ENCODE results near the gene ACADS.

ACADS gene

GRCh38 chr12:120705618-120706017 is 20.0 kb upstream of the ACADS start:
- no peak overlapping the region for H2AK5ac ChIP-seq (ENCODE audit: low read length)
- no CpG with 5 or more reads among the region's 1 CpG for WGBS (ENCODE audit: extremely low coverage, insufficient coverage, low lambda C conversion rate)
- H3K79me2 ChIP-seq (ENCODE audit: control insufficient read depth, insufficient read depth, low read length), result no peaks in the 10 kb centered on the region
- H3K4me1 ChIP-seq (ENCODE audit: control insufficient read depth, low read depth, low read length), result no peaks in the 10 kb centered on the region
- H3K23ac ChIP-seq (ENCODE audit: low read length), result no peak overlapping the region
- H3K4ac ChIP-seq (ENCODE audit: low read depth, low read length), result no peak overlapping the region
- no peak overlapping the region for H4K5ac ChIP-seq (ENCODE audit: low read length)
- H3K4me3 ChIP-seq (ENCODE audit: low read length), result no peak overlapping the region
- H4K8ac ChIP-seq (ENCODE audit: low read depth, low read length), result no peak overlapping the region
- H3K9ac ChIP-seq (ENCODE audit: low read length), result no peak overlapping the region
- no peak overlapping the region for H2BK5ac ChIP-seq (ENCODE audit: low read length)
- peaks cover 10% of the 10 kb centered on the region for H3K36me3 ChIP-seq (ENCODE audit: control insufficient read depth, insufficient read depth, low read length)
- DNase-seq, result no peak
- H2BK120ac ChIP-seq (ENCODE audit: low read depth, low read length), result no peak overlapping the region
- H3K27me3 ChIP-seq (ENCODE audit: insufficient read depth, low read length, poor library complexity), result no peaks in the 10 kb centered on the region
- no peak overlapping the region for H2BK15ac ChIP-seq (replicated peaks; ENCODE audit: low read depth)
- no peak overlapping the region for H3K56ac ChIP-seq (ENCODE audit: low read length)
- H3K79me1 ChIP-seq (ENCODE audit: low read length), result no peaks in the 10 kb centered on the region
- no peak overlapping the region for H3K4me2 ChIP-seq (ENCODE audit: low read length)
- H3K18ac ChIP-seq (ENCODE audit: low read length), result no peak overlapping the region
- no peak overlapping the region for H3K27ac ChIP-seq (ENCODE audit: low read depth, low read length)

DNA sequence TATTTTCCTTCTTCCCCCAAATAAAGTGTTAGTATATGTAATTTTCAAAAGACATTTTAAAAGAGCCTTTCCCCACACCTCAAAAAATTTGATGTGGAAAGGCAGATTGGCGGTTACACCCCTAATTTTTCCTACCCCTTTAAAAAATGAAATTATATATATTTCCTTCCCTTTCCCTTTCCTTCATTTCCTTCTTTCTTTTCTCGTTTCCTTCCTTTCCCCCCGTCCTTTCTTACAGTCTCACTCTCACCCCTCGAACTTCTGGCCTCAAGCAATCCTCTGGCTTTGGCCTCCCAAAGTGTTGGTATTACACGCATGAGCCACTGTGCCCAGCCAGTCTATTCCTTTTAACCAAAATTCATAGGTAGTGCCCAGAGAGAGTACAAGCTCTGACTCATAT is 19.6 kb upstream of the ACADS start:
- Histone ChIP-seq H2AK5ac (ENCODE audit: low read length) (no peak overlapping the region), H3K4me3 (ENCODE audit: low read length) (no peak overlapping the region), H3K56ac (ENCODE audit: low read length) (no peak overlapping the region), H2BK5ac (ENCODE audit: low read length) (no peak overlapping the region), H3K4me1 (ENCODE audit: control insufficient read depth, low read depth, low read length) (no peaks in the 10 kb centered on the region), H3K23ac (ENCODE audit: low read length) (no peak overlapping the region), H3K27ac (ENCODE audit: low read depth, low read length) (no peak overlapping the region), H4K5ac (ENCODE audit: low read length) (no peak overlapping the region), H4K8ac (ENCODE audit: low read depth, low read length) (no peak overlapping the region), H3K18ac (ENCODE audit: low read length) (no peak overlapping the region), H2BK15ac (replicated peaks; ENCODE audit: low read depth) (no peak overlapping the region), H3K4me2 (ENCODE audit: low read length) (no peak overlapping the region), H3K27me3 (ENCODE audit: insufficient read depth, low read length, poor library complexity) (no peaks in the 10 kb centered on the region), H3K9ac (ENCODE audit: low read length) (no peak overlapping the region), H3K79me1 (ENCODE audit: low read length) (no peaks in the 10 kb centered on the region), H2BK120ac (ENCODE audit: low read depth, low read length) (no peak overlapping the region), H3K36me3 (ENCODE audit: control insufficient read depth, insufficient read depth, low read length) (peaks cover 5% of the 10 kb centered on the region), H3K79me2 (ENCODE audit: control insufficient read depth, insufficient read depth, low read length) (peaks cover 3% of the 10 kb centered on the region), H3K4ac (ENCODE audit: low read depth, low read length) (no peak overlapping the region)
- no peak for DNase-seq
- 100% methylated on average over 2 of the region's 5 CpGs for WGBS (ENCODE audit: extremely low coverage, insufficient coverage, low lambda C conversion rate)

DNA sequence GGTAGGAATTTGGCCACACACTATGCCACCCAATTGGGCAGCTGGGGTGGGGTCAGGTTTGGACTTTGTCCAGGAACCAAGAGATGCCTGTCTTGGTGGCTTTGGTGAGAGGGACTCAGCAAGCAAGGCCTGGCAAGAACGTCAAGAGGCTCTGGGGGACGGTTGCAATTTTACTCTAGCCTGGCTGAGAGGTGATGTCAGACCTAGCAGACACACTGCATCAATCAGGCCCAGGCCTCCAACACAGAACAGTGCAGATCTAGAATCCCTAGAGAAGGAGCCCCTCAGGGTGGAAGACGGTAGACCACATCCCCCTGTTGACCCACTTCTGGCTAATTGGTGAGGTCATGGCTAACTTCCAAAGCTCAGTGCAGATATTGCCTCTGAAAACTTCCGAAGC is 17.0 kb upstream of the ACADS start:
- DNase-seq, result no peak
- no peak overlapping the region for H4K8ac ChIP-seq (ENCODE audit: low read depth, low read length)
- H3K4me3 ChIP-seq (ENCODE audit: low read length), result no peak overlapping the region
- H2BK15ac ChIP-seq (replicated peaks; ENCODE audit: low read depth), result no peak overlapping the region
- H2BK120ac ChIP-seq (ENCODE audit: low read depth, low read length), result no peak overlapping the region
- H2BK5ac ChIP-seq (ENCODE audit: low read length), result no peak overlapping the region
- no peaks in the 10 kb centered on the region for H3K36me3 ChIP-seq (ENCODE audit: control insufficient read depth, insufficient read depth, low read length)
- H3K4me1 ChIP-seq (ENCODE audit: control insufficient read depth, low read depth, low read length), result peaks cover 4% of the 10 kb centered on the region
- no peak overlapping the region for H3K56ac ChIP-seq (ENCODE audit: low read length)
- H3K9ac ChIP-seq (ENCODE audit: low read length), result no peak overlapping the region
- no peak overlapping the region for H3K27ac ChIP-seq (ENCODE audit: low read depth, low read length)
- no peak overlapping the region for H3K4ac ChIP-seq (ENCODE audit: low read depth, low read length)
- H3K79me1 ChIP-seq (ENCODE audit: low read length), result peaks cover 9% of the 10 kb centered on the region
- H4K5ac ChIP-seq (ENCODE audit: low read length), result no peak overlapping the region
- H3K18ac ChIP-seq (ENCODE audit: low read length), result no peak overlapping the region
- H3K27me3 ChIP-seq (ENCODE audit: insufficient read depth, low read length, poor library complexity), result no peaks in the 10 kb centered on the region
- no peak overlapping the region for H3K23ac ChIP-seq (ENCODE audit: low read length)
- no peak overlapping the region for H2AK5ac ChIP-seq (ENCODE audit: low read length)
- no CpG with 5 or more reads among the region's 4 CpGs for WGBS (ENCODE audit: extremely low coverage, insufficient coverage, low lambda C conversion rate)
- H3K79me2 ChIP-seq (ENCODE audit: control insufficient read depth, insufficient read depth, low read length), result peaks cover 9% of the 10 kb centered on the region
- no peak overlapping the region for H3K4me2 ChIP-seq (ENCODE audit: low read length)

DNA sequence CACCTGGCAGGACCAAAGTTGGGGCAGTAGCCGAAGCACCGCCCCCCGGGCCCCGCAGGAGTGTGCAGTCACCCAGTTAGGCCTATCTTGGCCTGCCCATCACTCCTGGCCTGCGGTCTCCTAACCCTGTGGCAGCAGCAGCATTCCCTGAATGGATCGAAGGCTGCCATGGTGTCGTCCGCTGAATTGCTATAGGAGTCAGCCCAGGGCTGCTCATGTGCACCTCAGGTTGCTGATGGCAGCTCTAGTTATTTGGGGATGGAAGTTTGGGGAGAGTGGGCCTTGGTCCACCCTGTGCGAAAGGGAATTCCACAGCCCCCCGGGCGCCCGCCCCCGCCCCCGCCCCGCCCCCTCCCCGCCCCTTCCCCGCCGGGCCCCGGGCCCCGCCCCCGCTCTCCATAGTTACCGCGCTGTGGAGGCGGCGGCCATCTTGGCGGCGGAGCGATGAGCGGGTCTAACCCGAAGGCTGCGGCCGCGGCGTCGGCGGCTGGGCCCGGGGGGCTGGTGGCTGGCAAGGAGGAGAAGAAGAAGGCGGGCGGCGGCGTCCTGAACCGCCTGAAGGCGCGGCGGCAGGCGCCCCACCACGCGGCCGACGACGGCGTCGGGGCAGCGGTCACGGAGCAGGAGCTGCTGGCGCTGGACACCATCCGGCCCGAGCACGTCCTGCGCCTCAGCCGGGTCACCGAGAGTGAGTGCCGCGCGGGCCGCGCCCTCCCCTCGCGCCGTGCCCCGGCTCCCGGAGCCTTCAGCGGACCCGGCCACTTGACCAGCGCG is 15.4 kb upstream of the ACADS start, which contains the start of gene UNC119B:
UNC119B (plus strand) TSS at position 428 of the 774 bp plus-strand sequence; CDS start at position 445, 17 bp downstream.
- Histone ChIP-seq H2AK5ac (ENCODE audit: low read length) (no peak within 1 kb of the TSS), H3K18ac (ENCODE audit: low read length) (peak within 1 kb of the TSS; percentile 88), H2BK15ac (replicated peaks; ENCODE audit: low read depth) (no peak within 1 kb of the TSS), H3K27ac (ENCODE audit: low read depth, low read length) (peak within 1 kb of the TSS; percentile 68), H3K9ac (ENCODE audit: low read length) (peak within 1 kb of the TSS; percentile 95), H2BK120ac (ENCODE audit: low read depth, low read length) (peak within 1 kb of the TSS; percentile 18), H3K27me3 (ENCODE audit: insufficient read depth, low read length, poor library complexity) (no peaks in the 10 kb centered on the region), H2BK5ac (ENCODE audit: low read length) (peak within 1 kb of the TSS; percentile 67), H3K79me1 (ENCODE audit: low read length) (peaks cover 11% of the 10 kb centered on the region), H3K4ac (ENCODE audit: low read depth, low read length) (peak within 1 kb of the TSS; percentile 63), H3K56ac (ENCODE audit: low read length) (peak within 1 kb of the TSS; percentile 97), H3K4me3 (ENCODE audit: low read length) (peak within 1 kb of the TSS; percentile 93), H3K79me2 (ENCODE audit: control insufficient read depth, insufficient read depth, low read length) (peaks cover 9% of the 10 kb centered on the region), H3K4me1 (ENCODE audit: control insufficient read depth, low read depth, low read length) (peaks cover 4% of the 10 kb centered on the region), H4K8ac (ENCODE audit: low read depth, low read length) (peak within 1 kb of the TSS; percentile 84), H4K5ac (ENCODE audit: low read length) (peak within 1 kb of the TSS; percentile 72), H3K4me2 (ENCODE audit: low read length) (peak within 1 kb of the TSS; percentile 98), H3K23ac (ENCODE audit: low read length) (peak within 1 kb of the TSS; percentile 94), H3K36me3 (ENCODE audit: control insufficient read depth, insufficient read depth, low read length) (no peaks in the 10 kb centered on the region)
- peak; percentile 74 for DNase-seq
- WGBS (ENCODE audit: extremely low coverage, insufficient coverage, low lambda C conversion rate), result no CpG with 5 or more reads among the region's 76 CpGs

- H4K5ac ChIP-seq (ENCODE audit: low read length), result no peak overlapping the region
- H3K79me2 ChIP-seq (ENCODE audit: control insufficient read depth, insufficient read depth, low read length), result peaks cover 9% of the 10 kb centered on the region
- H4K8ac ChIP-seq (ENCODE audit: low read depth, low read length), result no peak overlapping the region
- H3K4me2 ChIP-seq (ENCODE audit: low read length), result peak overlapping the region; percentile 96
- peak overlapping the region; percentile 97 for H3K56ac ChIP-seq (ENCODE audit: low read length)
- peak overlapping the region; percentile 94 for H3K23ac ChIP-seq (ENCODE audit: low read length)
- peak overlapping the region; percentile 68 for H3K27ac ChIP-seq (ENCODE audit: low read depth, low read length)
- no peak overlapping the region for H2BK5ac ChIP-seq (ENCODE audit: low read length)
- no peaks in the 10 kb centered on the region for H3K36me3 ChIP-seq (ENCODE audit: control insufficient read depth, insufficient read depth, low read length)
- H2BK120ac ChIP-seq (ENCODE audit: low read depth, low read length), result peak overlapping the region; percentile 18
- peak overlapping the region; percentile 88 for H3K18ac ChIP-seq (ENCODE audit: low read length)
- peak overlapping the region; percentile 95 for H3K9ac ChIP-seq (ENCODE audit: low read length)
- no peaks in the 10 kb centered on the region for H3K27me3 ChIP-seq (ENCODE audit: insufficient read depth, low read length, poor library complexity)
- H2BK15ac ChIP-seq (replicated peaks; ENCODE audit: low read depth), result no peak overlapping the region
- no CpG with 5 or more reads among the region's 31 CpGs for WGBS (ENCODE audit: extremely low coverage, insufficient coverage, low lambda C conversion rate)
- no peak overlapping the region for H2AK5ac ChIP-seq (ENCODE audit: low read length)
- peak overlapping the region; percentile 93 for H3K4me3 ChIP-seq (ENCODE audit: low read length)
- H3K79me1 ChIP-seq (ENCODE audit: low read length), result peaks cover 11% of the 10 kb centered on the region
- H3K4me1 ChIP-seq (ENCODE audit: control insufficient read depth, low read depth, low read length), result peaks cover 4% of the 10 kb centered on the region
- peak; percentile 54 for DNase-seq
- peak overlapping the region; percentile 63 for H3K4ac ChIP-seq (ENCODE audit: low read depth, low read length)
These were observed 14.8 kb upstream of the ACADS start for GRCh38 chr12:120710805-120711296.
